Measurements from ENCODE around the gene CIAO3.

Gene CIAO3

DNA sequence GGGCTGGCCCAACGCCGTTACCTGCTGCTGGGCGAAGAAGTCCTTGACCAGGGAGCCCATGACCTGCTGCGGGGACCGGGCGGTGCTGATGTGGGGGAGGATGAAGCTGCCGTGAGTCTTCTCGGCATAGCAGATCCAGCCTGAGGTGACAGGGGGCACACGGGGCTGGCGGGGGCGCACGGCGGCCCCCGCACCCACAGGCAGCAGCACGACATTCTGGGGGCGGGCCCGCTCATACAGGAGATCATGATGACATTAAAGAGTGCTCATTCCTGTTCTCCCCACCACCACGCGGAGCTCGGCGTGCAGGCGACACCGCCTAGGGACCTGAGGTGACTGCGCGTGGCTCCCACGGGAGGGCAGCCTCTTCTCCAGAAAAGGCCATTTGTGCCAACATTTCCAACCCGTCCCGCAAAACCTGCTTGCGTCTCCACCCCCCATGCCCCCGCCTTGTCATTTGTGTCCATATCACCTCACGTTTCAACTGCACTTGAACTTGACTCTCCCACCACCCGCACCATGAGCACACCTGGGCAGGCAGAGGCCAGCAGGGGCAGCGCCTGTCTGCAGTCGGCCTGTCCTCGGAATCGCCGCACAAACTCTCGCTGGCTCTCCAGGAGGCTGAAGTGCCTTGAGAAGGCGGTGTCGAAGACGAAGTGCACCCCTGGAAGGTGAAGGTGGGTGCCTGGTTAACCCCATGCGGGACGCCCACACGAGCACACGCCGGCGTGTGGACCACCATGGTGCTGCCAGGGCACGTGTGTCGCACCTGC lies 6.4 kb downstream of the CIAO3 start:
- DNase-seq: no peak

- DNase-seq: no peak
Observed at GRCh38 chr16:733382-734207, 7.2 kb downstream of the CIAO3 start.

GRCh38 chr16:732936-733335 lies 7.9 kb downstream of the CIAO3 start:
- no peak for DNase-seq

- DNase-seq: no peak
Observed at GRCh38 chr16:732332-732731, 8.5 kb downstream of the CIAO3 start.

DNA sequence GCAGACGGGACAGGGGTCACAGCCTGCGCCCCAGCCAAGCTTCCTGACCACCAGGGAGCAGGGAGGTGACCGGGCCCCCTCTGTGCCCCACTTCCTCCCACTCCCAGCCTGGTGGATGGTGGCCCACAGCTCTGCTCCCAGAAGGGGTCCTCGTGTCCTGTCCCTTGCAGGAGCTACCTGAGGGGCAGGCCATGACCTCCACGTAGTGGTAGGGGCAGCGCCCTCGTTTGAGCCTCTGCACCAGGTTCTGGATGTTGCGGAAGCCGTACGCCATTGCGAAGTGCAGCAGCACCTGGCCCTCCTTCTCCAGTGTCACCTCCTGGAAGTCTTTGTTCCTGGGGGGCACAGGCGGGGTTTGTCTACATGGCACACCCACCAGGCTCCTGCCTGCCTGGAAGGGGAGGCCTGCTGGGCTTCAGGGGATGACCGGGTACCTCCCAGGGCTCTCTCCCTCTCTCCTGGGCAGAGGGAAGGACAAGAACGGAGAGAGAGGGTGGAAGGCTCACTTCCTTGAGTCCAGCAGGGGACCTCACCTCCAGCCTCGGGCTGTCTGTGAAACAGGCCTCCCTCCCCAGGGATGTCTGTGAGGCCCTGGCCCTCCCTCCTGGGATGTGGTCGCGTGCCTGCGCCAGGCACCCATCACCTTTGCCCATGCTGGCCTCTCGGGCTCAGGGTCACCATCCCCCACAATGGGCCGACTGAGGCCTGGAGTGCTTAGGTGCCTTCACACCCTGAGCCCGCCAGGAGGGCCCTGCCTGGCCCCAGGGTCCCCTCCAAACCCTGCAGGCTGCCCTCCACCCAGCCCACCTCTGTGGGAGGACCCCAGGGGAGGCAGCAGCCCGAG lies 9.9 kb downstream of the CIAO3 start:
- DNase-seq: no peak

- DNase-seq: no peak
Observed at GRCh38 chr16:729768-730665, 10.8 kb downstream of the CIAO3 start.

DNA sequence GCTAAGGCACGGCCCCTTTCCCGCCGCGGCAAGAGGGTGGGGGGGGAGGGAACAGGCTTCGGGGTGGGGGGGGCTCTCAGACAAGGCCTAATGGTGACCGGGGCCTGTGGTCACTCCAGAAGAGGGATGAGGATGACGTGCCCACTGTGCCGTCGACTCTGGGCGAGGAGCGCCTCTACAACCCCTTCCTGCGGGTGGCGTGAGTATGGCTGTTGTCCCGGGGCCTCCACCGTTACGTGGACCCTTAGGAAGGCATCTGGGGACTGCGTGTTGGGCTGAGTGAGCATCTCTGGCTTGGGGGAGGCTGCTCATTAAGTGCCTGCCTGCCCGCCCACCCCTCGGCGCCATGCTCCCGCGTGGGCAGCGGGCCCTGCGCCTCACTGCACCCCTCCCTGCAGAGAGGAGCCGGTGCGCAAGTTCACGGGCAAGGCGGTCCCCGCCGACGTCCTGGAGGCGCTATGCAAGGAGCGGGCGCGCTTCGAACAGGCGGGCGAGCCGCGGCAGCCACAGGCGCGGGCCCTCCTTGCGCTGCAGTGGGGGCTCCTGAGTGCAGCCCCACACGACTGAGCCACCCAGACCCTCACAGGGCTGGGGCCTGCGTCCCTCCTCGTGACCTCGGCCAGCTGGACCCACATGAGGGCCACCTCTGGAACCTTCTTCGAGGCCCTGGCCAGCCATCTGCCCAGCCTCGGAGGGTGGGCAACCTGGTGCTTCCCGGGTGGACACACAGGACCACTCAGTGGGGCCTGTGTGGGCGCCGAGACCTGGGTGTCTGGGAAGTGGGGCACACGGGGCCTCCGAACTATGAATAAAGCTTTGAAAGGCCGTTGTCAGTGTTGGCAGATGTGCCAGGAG lies 11.7 kb downstream of the CIAO3 start:
- DNase-seq: no peak

GRCh38 chr16:728131-728889 lies 12.5 kb downstream of the CIAO3 start:
- no peak for DNase-seq

DNA sequence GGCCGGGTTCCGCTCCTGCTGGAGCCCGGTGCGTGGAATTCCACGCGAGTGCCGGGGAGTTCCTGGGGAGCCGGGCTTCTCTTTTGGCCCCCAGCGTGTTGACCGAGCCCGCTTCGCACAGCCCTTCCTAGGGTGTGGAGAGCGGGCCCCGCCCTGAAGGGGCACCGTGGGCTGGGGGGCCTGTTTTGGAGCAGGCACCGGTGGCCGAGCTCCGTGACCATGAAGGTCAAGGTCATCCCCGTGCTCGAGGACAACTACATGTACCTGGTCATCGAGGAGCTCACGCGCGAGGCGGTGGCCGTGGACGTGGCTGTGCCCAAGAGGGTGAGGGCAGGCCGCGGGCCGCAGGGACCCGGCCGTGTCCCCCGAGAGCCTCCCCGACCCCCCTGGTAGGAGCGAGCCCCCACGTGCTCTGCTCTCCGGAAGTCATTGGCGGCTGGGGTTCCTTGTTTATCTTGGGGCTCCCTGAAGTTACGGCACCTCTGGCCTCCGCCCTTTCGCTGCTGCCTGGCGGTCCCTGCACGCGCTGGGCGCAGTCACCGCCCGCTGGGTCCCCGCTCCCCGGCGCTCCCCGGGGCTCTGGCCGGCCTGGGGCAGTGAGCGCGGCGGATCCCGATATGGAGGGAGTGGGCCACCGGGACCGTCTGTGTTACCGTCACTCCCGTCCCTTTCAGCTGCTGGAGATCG lies 13.4 kb downstream of the CIAO3 start:
- no peak for DNase-seq

DNA sequence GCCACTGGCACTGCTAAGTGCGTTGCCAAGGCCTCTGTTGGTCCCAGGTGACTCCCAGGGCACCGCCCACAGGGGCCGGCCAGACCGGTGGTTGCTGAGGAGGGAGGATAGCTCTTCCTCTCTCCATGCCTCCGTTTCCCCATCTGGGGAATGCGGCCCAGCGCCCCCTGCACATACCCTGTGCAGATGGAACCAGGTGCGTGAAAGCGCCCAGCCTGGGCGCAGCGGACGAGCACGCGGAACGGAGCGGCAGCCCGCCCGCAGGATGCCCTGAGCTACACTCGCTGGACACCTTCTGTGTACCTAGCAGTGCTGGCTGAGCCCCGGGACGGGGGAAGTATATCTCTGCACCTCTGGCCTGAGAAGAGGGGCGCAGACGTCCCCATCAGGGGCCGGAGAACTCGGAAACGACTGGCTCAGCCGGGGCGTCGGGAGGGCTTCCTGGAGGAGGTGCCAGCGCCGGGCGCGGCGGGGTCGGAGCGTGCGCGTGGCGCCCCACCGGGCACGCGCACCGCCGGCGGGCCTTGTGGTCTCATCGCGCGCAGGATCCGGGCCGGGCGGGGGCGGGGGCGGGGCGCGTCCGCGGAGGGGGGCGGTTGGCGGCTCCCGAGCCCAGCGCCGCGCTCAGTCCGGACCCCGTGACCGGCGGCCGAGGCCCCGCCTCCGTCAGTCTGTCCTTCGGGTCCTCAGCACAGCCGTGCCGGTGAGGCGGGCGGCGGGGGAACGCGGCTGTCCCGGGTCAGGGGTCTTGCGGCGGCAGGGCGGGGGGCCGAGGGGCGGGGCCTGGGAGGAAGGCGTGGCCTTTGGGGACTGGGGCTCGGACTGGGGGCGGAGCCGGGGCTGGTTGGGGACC lies 14.1 kb downstream of the CIAO3 start, which contains the start of the genes CCDC78 and HAGHL:
Gene CCDC78 (minus strand): TSS at position 6 of the 853 bp plus-strand sequence. CDS start 76 bp downstream, outside the sequence.
Gene HAGHL (plus strand): TSS at position 669 of the 853 bp plus-strand sequence. CDS start 404 bp downstream, outside the sequence.
- no peak for DNase-seq

DNA sequence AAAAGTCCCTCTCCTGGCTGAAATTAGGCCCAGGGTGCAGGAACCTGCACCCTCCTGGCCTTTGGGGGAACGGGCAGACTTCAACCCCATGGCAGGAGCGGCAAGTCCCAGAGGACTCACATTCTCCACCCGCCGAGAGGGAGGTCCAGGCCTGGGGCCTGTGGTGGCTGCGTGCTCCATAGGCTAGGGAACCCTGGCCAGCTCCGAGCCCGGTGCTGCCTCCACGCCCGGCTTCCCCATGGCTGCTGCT lies 14.7 kb downstream of the CIAO3 start:
- DNase-seq: no peak

DNA sequence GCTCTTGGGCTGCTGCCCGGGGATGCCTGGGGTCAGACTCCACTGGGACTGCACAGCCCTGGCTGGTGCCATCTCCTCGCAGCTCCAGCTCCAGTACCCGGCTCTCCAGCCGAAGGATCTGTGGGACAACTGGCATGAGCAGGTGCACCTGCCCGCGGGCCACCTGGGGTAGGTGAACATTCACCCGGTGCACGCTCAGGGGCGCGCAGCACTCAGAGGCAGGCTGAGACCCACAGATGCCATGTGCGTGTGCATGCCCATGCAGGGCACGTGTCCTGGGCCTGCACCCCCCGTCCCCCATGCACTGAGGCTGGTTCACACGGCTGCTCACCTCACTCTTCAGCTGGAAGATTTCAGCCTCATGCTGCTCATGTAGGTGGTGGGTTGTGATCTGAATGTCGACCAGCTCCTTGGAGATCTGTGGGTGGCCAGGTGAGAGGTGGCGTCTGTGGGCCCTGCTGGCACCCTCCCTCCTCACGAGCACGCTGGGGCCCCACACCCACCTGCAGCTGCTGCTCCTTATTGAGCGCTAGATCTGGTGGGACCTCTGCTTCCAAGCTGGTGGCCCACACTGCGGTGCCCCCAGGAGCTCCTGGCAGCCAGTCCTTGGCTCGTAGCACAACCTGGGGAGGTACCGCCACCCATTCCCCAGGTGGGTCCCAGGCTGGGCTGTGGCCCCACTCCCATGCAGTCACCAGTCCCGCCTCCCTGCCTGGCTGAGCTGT lies 15.2 kb downstream of the CIAO3 start:
- DNase-seq: no peak

- DNase-seq: no peak
Observed at GRCh38 chr16:725041-725376, 15.8 kb downstream of the CIAO3 start.

- no peak for DNase-seq
Observed at GRCh38 chr16:724188-725040, 16.4 kb downstream of the CIAO3 start.

- DNase-seq: no peak
Observed at GRCh38 chr16:723695-724094, 17.1 kb downstream of the CIAO3 start.

DNA sequence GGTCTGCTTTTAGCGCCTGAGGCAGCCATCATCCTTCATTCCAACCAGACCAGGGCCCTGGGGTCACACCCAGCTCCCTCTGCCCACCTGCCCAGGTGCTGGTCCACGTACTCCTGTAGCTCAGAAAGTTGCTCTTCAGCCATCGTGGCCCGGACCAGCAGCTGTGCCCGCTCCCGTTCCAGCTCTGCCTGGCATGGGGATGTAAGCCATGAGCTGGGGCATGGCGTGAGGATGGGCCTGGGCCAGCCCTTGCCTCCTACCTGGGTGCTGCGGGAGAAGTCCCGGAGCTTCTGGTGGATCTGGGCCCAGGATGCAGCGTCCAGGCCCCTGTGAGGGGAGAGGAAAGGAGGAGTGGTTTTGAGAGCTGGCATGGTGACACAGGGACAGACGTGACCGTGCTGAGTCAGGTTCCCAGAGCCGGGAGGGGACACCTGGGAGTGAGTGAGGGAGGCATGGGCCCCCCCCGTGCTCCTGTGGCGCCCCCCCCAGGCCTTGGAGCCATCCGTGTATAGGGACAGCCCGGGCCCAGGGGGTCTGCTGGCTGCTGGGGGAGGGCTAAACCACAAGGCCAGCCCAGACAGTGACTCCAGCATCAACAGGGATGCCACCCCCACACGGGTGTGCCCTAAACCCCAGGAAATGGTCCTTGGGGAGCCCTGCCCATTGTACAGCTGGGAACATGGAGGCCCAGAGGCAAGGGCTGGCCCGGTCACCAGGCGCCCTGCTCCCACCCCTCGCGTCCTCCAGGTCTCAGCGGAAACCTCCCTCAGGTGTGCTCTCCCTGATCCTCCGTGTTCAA lies 17.8 kb downstream of the CIAO3 start:
- no peak for DNase-seq
